Natural killer cell treated with Interleukin-12 subunit alpha and Interleukin-12 subunit beta and Interleukin-15 and Interleukin-18, amount 100 ng/mL, for 72 hours (primary cell): ENCODE results near the gene NDUFS2. TPM values are rescaled to one million over a fixed set of nuclear protein-coding genes. Genes with fewer than 3 reads are reported as not detected.

Experiments
- ATAC-seq, 2 donors: fragments of 150-1000 bp; cut with Tn5 transposase in 1 of 2; sonication (Bioruptor Pico), chemical (Tn5 transposase) in 1 of 2; 2 replicates each; pipeline ENCODE4 v1.10.0; 2021
- DNase-seq: peaks from one replicate; pipeline ENCODE4 v3.0.0; 2022; ENCODE audit warnings: low spot score
- H3K27ac Mint-ChIP-seq, 2 donors: 1 replicate in 1 of 2; 2 replicates in 1 of 2; pipeline ENCODE4 v1.8.0; 2022; ENCODE audit warnings: mixed read lengths in 2 of 2, mild to moderate bottlenecking in 1 of 2, moderate library complexity in 1 of 2
- H3K27me3 Mint-ChIP-seq, 2 donors: 1 replicate in 1 of 2; 2 replicates in 1 of 2; pipeline ENCODE4 v1.8.0; 2022; ENCODE audit warnings: mixed read lengths in 2 of 2
- H3K36me3 Mint-ChIP-seq: one replicate; pipeline ENCODE4 v1.8.0; 2022; ENCODE audit warnings: mixed read lengths
- H3K4me1 Mint-ChIP-seq, 2 donors: 1 replicate in 1 of 2; 2 replicates in 1 of 2; pipeline ENCODE4 v1.8.0; 2022; ENCODE audit warnings: low read depth in 2 of 2, mixed read lengths in 2 of 2, mild to moderate bottlenecking in 1 of 2
- H3K4me3 Mint-ChIP-seq: one replicate; pipeline ENCODE4 v1.8.0; 2022; ENCODE audit warnings: mixed read lengths
- H3K9me3 Mint-ChIP-seq: 2 replicates; pipeline ENCODE4 v1.8.0; 2022; ENCODE audit warnings: mixed read lengths
- total RNA-seq, 2 donors: library from RNA; stranded (reverse); gene quantifications; one replicate each; pipeline ENCODE4 v1.2.3, GENCODE V29; 2022

The NDUFS2 gene
- total RNA-seq, 2 donors from 2014 or later, result 86.2 to 87.8 TPM

- no peaks in the 10 kb centered on the region for H3K9me3 Mint-ChIP-seq
- DNase-seq (peak; percentile 91), ATAC-seq (peak; percentile 95 to 97)
- H3K36me3 Mint-ChIP-seq, result peaks cover 23% of the 10 kb centered on the region
- H3K27me3 Mint-ChIP-seq, result no peaks in the 10 kb centered on the region
- H3K4me3 Mint-ChIP-seq, result peak within 1 kb of the TSS; percentile 99
- peak within 1 kb of the TSS; percentile 85 to 96 for H3K27ac Mint-ChIP-seq
- H3K4me1 Mint-ChIP-seq, result peaks cover 60 to 69% of the 10 kb centered on the region in 2 donors
These were observed 24.8 kb upstream of the NDUFS2 start, which contains the start of gene B4GALT3 for GRCh38 chr1:161177112-161177935. TSS of gene B4GALT3 (minus strand) at chr1:161177507. CDS start at chr1:161176060, 1,447 bp downstream.

GRCh38 chr1:161177936-161178244 lies 24.3 kb upstream of the NDUFS2 start:
- no peaks in the 10 kb centered on the region for H3K27me3 Mint-ChIP-seq
- H3K36me3 Mint-ChIP-seq, result peaks cover 17% of the 10 kb centered on the region
- H3K4me1 Mint-ChIP-seq, result peaks cover 59 to 69% of the 10 kb centered on the region in 2 donors
- H3K27ac Mint-ChIP-seq, result peak overlapping the region; percentile 85 to 96
- H3K9me3 Mint-ChIP-seq, result no peaks in the 10 kb centered on the region
- no peak for ATAC-seq
- H3K4me3 Mint-ChIP-seq, result peak overlapping the region; percentile 99
- DNase-seq, result no peak

- ATAC-seq (no peak), DNase-seq (no peak)
- H3K4me1 Mint-ChIP-seq, result peaks cover 66 to 74% of the 10 kb centered on the region in 2 donors
- H3K27ac Mint-ChIP-seq, result peak overlapping the region; percentile 89 to 91
- no peak overlapping the region for H3K4me3 Mint-ChIP-seq
- no peaks in the 10 kb centered on the region for H3K27me3 Mint-ChIP-seq
- peaks cover 1% of the 10 kb centered on the region for H3K36me3 Mint-ChIP-seq
- H3K9me3 Mint-ChIP-seq, result no peaks in the 10 kb centered on the region
These were observed 22.5 kb upstream of the NDUFS2 start for GRCh38 chr1:161179698-161180097.

- ATAC-seq, result no peak
- Mint-ChIP-seq H3K27me3 (no peaks in the 10 kb centered on the region), H3K9me3 (no peaks in the 10 kb centered on the region), H3K4me1 (peaks cover 69 to 73% of the 10 kb centered on the region in 2 donors), H3K4me3 (no peak overlapping the region), H3K36me3 (no peaks in the 10 kb centered on the region), H3K27ac (peak overlapping the region; percentile 89 to 91)
- DNase-seq, result no peak
These were observed 21.5 kb upstream of the NDUFS2 start for GRCh38 chr1:161180639-161181038.

- peaks cover 73 to 74% of the 10 kb centered on the region in 2 donors for H3K4me1 Mint-ChIP-seq
These were observed 20.0 kb upstream of the NDUFS2 start for GRCh38 chr1:161182214-161182613.

GRCh38 chr1:161185282-161185682 lies 16.9 kb upstream of the NDUFS2 start:
- Mint-ChIP-seq H3K9me3 (no peaks in the 10 kb centered on the region), H3K27ac (peak overlapping the region; percentile 91 to 98), H3K36me3 (no peaks in the 10 kb centered on the region), H3K4me1 (peaks cover 67 to 72% of the 10 kb centered on the region in 2 donors), H3K4me3 (peak overlapping the region; percentile 85), H3K27me3 (no peaks in the 10 kb centered on the region)
- DNase-seq (peak; percentile 77), ATAC-seq (peak; percentile 82 to 84)

More at GRCh38 chr1:161182214-161182613, 20.0 kb upstream of the NDUFS2 start:
- H3K27me3 Mint-ChIP-seq, result no peaks in the 10 kb centered on the region
- peak; percentile 70 to 81 for ATAC-seq
- H3K9me3 Mint-ChIP-seq, result no peaks in the 10 kb centered on the region
- peak; percentile 73 for DNase-seq
- H3K36me3 Mint-ChIP-seq, result no peaks in the 10 kb centered on the region
- peak overlapping the region; percentile 91 to 98 for H3K27ac Mint-ChIP-seq
- peak overlapping the region; percentile 89 for H3K4me3 Mint-ChIP-seq

GRCh38 chr1:161185732-161186311 lies 16.3 kb upstream of the NDUFS2 start:
- Mint-ChIP-seq H3K4me1 (peaks cover 62 to 70% of the 10 kb centered on the region in 2 donors), H3K36me3 (no peaks in the 10 kb centered on the region), H3K27me3 (no peaks in the 10 kb centered on the region), H3K27ac (peak overlapping the region; percentile 91 to 98), H3K4me3 (peak overlapping the region; percentile 85), H3K9me3 (no peaks in the 10 kb centered on the region)
- DNase-seq, result no peak
- ATAC-seq, result peak; percentile 44 to 65

GRCh38 chr1:161187311-161187710 lies 14.9 kb upstream of the NDUFS2 start:
- H3K27ac Mint-ChIP-seq, result peak overlapping the region; percentile 91 to 98
- no peaks in the 10 kb centered on the region for H3K9me3 Mint-ChIP-seq
- ATAC-seq, result no peak
- no peaks in the 10 kb centered on the region for H3K36me3 Mint-ChIP-seq
- peaks cover 55 to 66% of the 10 kb centered on the region in 2 donors for H3K4me1 Mint-ChIP-seq
- DNase-seq, result no peak
- H3K4me3 Mint-ChIP-seq, result peak overlapping the region; percentile 39
- H3K27me3 Mint-ChIP-seq, result no peaks in the 10 kb centered on the region

- no peaks in the 10 kb centered on the region for H3K9me3 Mint-ChIP-seq
- no peak for DNase-seq
- H3K27ac Mint-ChIP-seq, result peak overlapping the region; percentile 41 to 74
- peaks cover 53 to 70% of the 10 kb centered on the region in 2 donors for H3K4me1 Mint-ChIP-seq
- H3K4me3 Mint-ChIP-seq, result no peak overlapping the region
- ATAC-seq, result no peak
- no peaks in the 10 kb centered on the region for H3K36me3 Mint-ChIP-seq
- H3K27me3 Mint-ChIP-seq, result no peaks in the 10 kb centered on the region
These were observed 13.8 kb upstream of the NDUFS2 start for GRCh38 chr1:161188381-161188780.

GRCh38 chr1:161189036-161189435 lies 13.1 kb upstream of the NDUFS2 start:
- DNase-seq, result no peak
- Mint-ChIP-seq H3K4me1 (peaks cover 48 to 69% of the 10 kb centered on the region in 2 donors), H3K9me3 (no peaks in the 10 kb centered on the region), H3K36me3 (no peaks in the 10 kb centered on the region), H3K4me3 (no peak overlapping the region), H3K27ac (peak overlapping the region; percentile 41 to 74), H3K27me3 (no peaks in the 10 kb centered on the region)
- no peak for ATAC-seq

- DNase-seq (no peak), ATAC-seq (no peak)
- Mint-ChIP-seq H3K9me3 (no peaks in the 10 kb centered on the region), H3K27ac (peak overlapping the region in 1 of 2 donors; percentile 59), H3K27me3 (no peaks in the 10 kb centered on the region), H3K4me1 (peaks cover 46 to 67% of the 10 kb centered on the region in 2 donors), H3K36me3 (no peaks in the 10 kb centered on the region), H3K4me3 (no peak overlapping the region)
These were observed 11.1 kb upstream of the NDUFS2 start for GRCh38 chr1:161190962-161191521.

- no peaks in the 10 kb centered on the region for H3K27me3 Mint-ChIP-seq
- H3K4me1 Mint-ChIP-seq, result peaks cover 41 to 61% of the 10 kb centered on the region in 2 donors
- H3K4me3 Mint-ChIP-seq, result no peak overlapping the region
- ATAC-seq (no peak), DNase-seq (no peak)
- H3K9me3 Mint-ChIP-seq, result no peaks in the 10 kb centered on the region
- H3K36me3 Mint-ChIP-seq, result no peaks in the 10 kb centered on the region
- peak overlapping the region; percentile 67 to 82 for H3K27ac Mint-ChIP-seq
These were observed 10.2 kb upstream of the NDUFS2 start for GRCh38 chr1:161191971-161192370.

GRCh38 chr1:161192476-161193465 lies 9.4 kb upstream of the NDUFS2 start:
- Mint-ChIP-seq H3K27ac (peak overlapping the region; percentile 67 to 82), H3K36me3 (no peaks in the 10 kb centered on the region), H3K27me3 (no peaks in the 10 kb centered on the region), H3K4me3 (no peak overlapping the region), H3K9me3 (no peaks in the 10 kb centered on the region), H3K4me1 (peaks cover 33 to 61% of the 10 kb centered on the region in 2 donors)
- ATAC-seq (peak; percentile 76 to 78), DNase-seq (peak; percentile 74)
